HG03439 (cell line): ENCODE measurements around the gene NUP153.
A peak's percentile ranks its signal among the peaks of the same experiment; 100 is the strongest.
"Not testable (repeated sequence)": the region's sequence is repeated elsewhere in the genome, so short reads cannot be mapped to it uniquely, and the experiment has no call there.

Experiments used
- ATAC-seq: cut with Tn5 transposase; IDR thresholded peaks from one replicate; pipeline ENCODE4 v1.9.1; 2021; ENCODE audit warnings: mild to moderate bottlenecking, moderate library complexity; ENCODE audit not compliant: unreplicated experiment

The NUP153 gene

GRCh38 chr6:17714879-17715851, 8.4 kb upstream of the NUP153 start:
- ATAC-seq = peak; percentile 62

- ATAC-seq = no peak
These were observed 7.5 kb upstream of the NUP153 start for GRCh38 chr6:17714177-17714576.

- no peak for ATAC-seq
These were observed 5.9 kb upstream of the NUP153 start for GRCh38 chr6:17712576-17712975.

GRCh38 chr6:17710331-17710730, 3.6 kb upstream of the NUP153 start:
- ATAC-seq = no peak

GRCh38 chr6:17709476-17709875, 2.8 kb upstream of the NUP153 start:
- ATAC-seq = no peak

- ATAC-seq = not testable (repeated sequence)
These were observed 1.3 kb upstream of the NUP153 start for GRCh38 chr6:17708035-17708434.

GRCh38 chr6:17707371-17707651, 586 bp upstream of the NUP153 start:
- no peak for ATAC-seq

- peak; percentile 53 for ATAC-seq
These were observed 746 bp downstream of the NUP153 start for GRCh38 chr6:17705778-17706579.

GRCh38 chr6:17705428-17705777, 1.3 kb downstream of the NUP153 start:
- peak; percentile 0 for ATAC-seq

- ATAC-seq = no peak
These were observed 3.5 kb downstream of the NUP153 start for GRCh38 chr6:17703256-17703694.

- ATAC-seq = no peak
These were observed 6.0 kb downstream of the NUP153 start for GRCh38 chr6:17700421-17701416.

- ATAC-seq = no peak
These were observed 14.7 kb downstream of the NUP153 start for GRCh38 chr6:17691925-17692538.

GRCh38 chr6:17688481-17688880, 18.2 kb downstream of the NUP153 start:
- ATAC-seq = no peak

- ATAC-seq = no peak
These were observed 19.6 kb downstream of the NUP153 start for GRCh38 chr6:17687136-17687535.

GRCh38 chr6:17684134-17684533, 22.6 kb downstream of the NUP153 start:
- no peak for ATAC-seq

- no peak for ATAC-seq
These were observed 23.3 kb downstream of the NUP153 start for GRCh38 chr6:17683428-17683827.

GRCh38 chr6:17679726-17680125, 27.0 kb downstream of the NUP153 start:
- ATAC-seq = no peak

GRCh38 chr6:17677602-17678001, 29.1 kb downstream of the NUP153 start:
- ATAC-seq = no peak

- ATAC-seq = no peak
These were observed 33.0 kb downstream of the NUP153 start for GRCh38 chr6:17673543-17674254.
